Spleen (tissue), 11 donors: ENCODE data around the gene NEDD4. TPM values are rescaled to one million over a fixed set of nuclear protein-coding genes. Genes with fewer than 3 reads are reported as not detected.

Experiments used
- DNase-seq: peaks from one replicate; pipeline ENCODE4 v3.0.0-alpha.2; 2020
- H3K27ac ChIP-seq, 8 donors: fragments of 200-600 bp; sonication (generic) in 7 of 8; 1 replicate in 4 of 8; 2 replicates in 4 of 8; pipeline versions ENCODE4 v1.5.0 to v1.8.0; 2016 to 2021; ENCODE audit warnings: inconsistent platforms in 4 of 8, mild to moderate bottlenecking in 4 of 8, moderate library complexity in 1 of 8
- H3K27me3 ChIP-seq, 7 donors: fragments of 200-600 bp; sonication (generic) in 6 of 7; replicated peaks in 1 of 7; 1 replicate in 4 of 7; 2 replicates in 3 of 7; pipeline versions ENCODE4 v1.5.0 to v1.8.0; 2016 to 2021; ENCODE audit warnings: inconsistent platforms in 3 of 7, mild to moderate bottlenecking in 1 of 7
- H3K36me3 ChIP-seq, 6 donors: fragments of 200-600 bp; sonication (generic) in 5 of 6; 1 replicate in 4 of 6; 2 replicates in 2 of 6; pipeline versions ENCODE4 v1.5.0 to v1.8.0; 2016 to 2021; ENCODE audit warnings: inconsistent platforms in 2 of 6
- H3K4me1 ChIP-seq, 6 donors: fragments of 200-600 bp; sonication (generic) in 5 of 6; 1 replicate in 3 of 6; 2 replicates in 3 of 6; pipeline versions ENCODE4 v1.5.0 to v1.8.0; 2016 to 2021; ENCODE audit warnings: inconsistent platforms in 3 of 6
- H3K4me3 ChIP-seq, 8 donors: fragments of 200-600 bp; sonication (generic) in 7 of 8; 1 replicate in 4 of 8; 2 replicates in 4 of 8; pipeline versions ENCODE4 v1.5.0 to v1.8.0; 2016 to 2021; ENCODE audit warnings: inconsistent platforms in 4 of 8, mild to moderate bottlenecking in 4 of 8, moderate library complexity in 2 of 8
- H3K9me3 ChIP-seq, 8 donors: fragments of 200-600 bp; sonication (generic) in 7 of 8; 1 replicate in 4 of 8; 2 replicates in 4 of 8; pipeline versions ENCODE4 v1.5.0 to v1.8.0; 2016 to 2021; ENCODE audit warnings: inconsistent platforms in 4 of 8
- CTCF ChIP-seq, 11 experiments: fragments of 200-600 bp in 7 of 11; fragments of 450-650 bp in 4 of 11; sonication (generic) in 4 of 11; IDR thresholded peaks in 8 of 11; conservative IDR thresholded peaks in 3 of 11; 1 replicate in 7 of 11; 2 replicates in 4 of 11; pipeline versions ENCODE4 v1.4.0 to v1.8.0; 2016 to 2021; ENCODE audit warnings: antibody characterized with exemption in 11 of 11, inconsistent platforms in 4 of 11, mild to moderate bottlenecking in 1 of 11
- POLR2A ChIP-seq, 3 donors: fragments of 450-650 bp; IDR thresholded peaks; one replicate each; pipeline ENCODE4 v1.5.1; 2017; ENCODE audit warnings: antibody characterized with exemption in 3 of 3, mild to moderate bottlenecking in 1 of 3
- POLR2AphosphoS5 ChIP-seq, 3 donors: sonication (generic); formaldehyde crosslinking; IDR thresholded peaks; one replicate each; pipeline ENCODE4 v1.5.1; 2017; ENCODE audit warnings: antibody characterized with exemption in 3 of 3
- WGBS, 5 donors: extraction: QIAGEN DNeasy Blood & Tissue Kit in 3 of 5; methylation state at CpG; one replicate each; pipeline versions ENCODE4 v1.1.5 to v1.1.7; 2013 to 2018; 5-methylcytosine and 5-hydroxymethylcytosine counted together
- intact Hi-C: fragments of 100-400 bp; cut with DNase I; formaldehyde crosslinking; loops from one replicate; pipeline ENCODE4 v1.15.0; 2023; ENCODE audit warnings: low total_unique reads
- polyA plus RNA-seq, 3 donors: library from polyadenylated mRNA; stranded (reverse); fragments of 200-250 nt; gene quantifications; one replicate each; pipeline ENCODE4 v1.2.1, GENCODE V29; 2013
- total RNA-seq, 7 donors: library from RNA; depleted of rRNA in 3 of 7; stranded (reverse); fragments of >200 nt in 3 of 7; fragmentation: NEBNext Ultra II Directional in 4 of 7; extraction: Animal tissue kit (Norgen Biotek cat#: 25700) in 4 of 7; gene quantifications; one replicate each; pipeline versions ENCODE4 v1.1.0 to v1.2.1, GENCODE V29; 2016 to 2021
- donor health status: healthy with polysubstance abuse.
- donor health status: DM: no; HTN: no; CAD: no; lungs with moderate emphysema.
- donor health status: DM: no; HTN: no; CAD: no.
- donor health status: Bipolar disorder and iron deficiency.
- donor health status: healthy.
- donor health status: DM: no; HTN: no; CAD: no.
- donor health status: DM: yes; HTN: yes; CAD: no.

The NEDD4 gene
- total and polyA plus RNA-seq, 10 donors = 1.5 to 22.0 (median 16.7) TPM

- no peak for DNase-seq
- no peak overlapping the region for H3K27ac ChIP-seq
- no peaks in the 10 kb centered on the region for H3K27me3 ChIP-seq
- TF ChIP-seq POLR2AphosphoS5 (IDR thresholded peaks at IDR 0.05) = no peak
- TF ChIP-seq POLR2A (IDR thresholded peaks at IDR 0.05) = no peak
- no peak for TF ChIP-seq CTCF (IDR thresholded peaks at IDR 0.05 in 8 of 11, conservative IDR thresholded peaks at IDR 0.05 in 3 of 11)
- peaks cover 0 to 5% (median 0%) of the 10 kb centered on the region in 8 donors for H3K9me3 ChIP-seq
- no peak overlapping the region for H3K4me3 ChIP-seq
- no peaks in the 10 kb centered on the region for H3K4me1 ChIP-seq
- intact Hi-C loops = no loop called here
- peaks cover 0 to 9% (median 0%) of the 10 kb centered on the region in 6 donors for H3K36me3 ChIP-seq
Measured at GRCh38 chr15:55879181-55879580, 114.2 kb downstream of the NEDD4 start.

GRCh38 chr15:55873024-55873720 lies 120.2 kb downstream of the NEDD4 start:
- Histone ChIP-seq H3K4me3 (peak overlapping the region in 1 of 8 donors; percentile 7), H3K9me3 (peaks cover 0 to 5% (median 0%) of the 10 kb centered on the region in 8 donors), H3K27me3 (no peaks in the 10 kb centered on the region), H3K27ac (no peak overlapping the region), H3K4me1 (no peaks in the 10 kb centered on the region), H3K36me3 (peaks cover 0 to 8% (median 0%) of the 10 kb centered on the region in 6 donors)
- TF ChIP-seq CTCF (IDR thresholded peaks at IDR 0.05 in 8 of 11, conservative IDR thresholded peaks at IDR 0.05 in 3 of 11) (no peak), POLR2A (IDR thresholded peaks at IDR 0.05) (no peak), POLR2AphosphoS5 (IDR thresholded peaks at IDR 0.05) (no peak)
- WGBS, 5 donors = 62 to 72% (median 64%) methylated on average over 4 of the region's 4 CpGs
- no peak for DNase-seq
- intact Hi-C loops = no loop called here

- 63 to 88% (median 76%) methylated on average over 2 of the region's 2 CpGs for WGBS, 5 donors
- Histone ChIP-seq H3K4me3 (no peak overlapping the region), H3K27me3 (no peaks in the 10 kb centered on the region), H3K27ac (no peak overlapping the region), H3K4me1 (no peaks in the 10 kb centered on the region), H3K9me3 (peaks cover 0 to 4% (median 0%) of the 10 kb centered on the region in 8 donors), H3K36me3 (peaks cover 0 to 8% (median 0%) of the 10 kb centered on the region in 6 donors)
- intact Hi-C loops = no loop called here
- DNase-seq = no peak
- TF ChIP-seq POLR2AphosphoS5 (IDR thresholded peaks at IDR 0.05) (no peak), POLR2A (IDR thresholded peaks at IDR 0.05) (no peak), CTCF (IDR thresholded peaks at IDR 0.05 in 8 of 11, conservative IDR thresholded peaks at IDR 0.05 in 3 of 11) (no peak)
Measured at GRCh38 chr15:55872471-55872870, 120.9 kb downstream of the NEDD4 start.

- intact Hi-C loops = no loop called here
- Histone ChIP-seq H3K4me3 (no peak overlapping the region), H3K36me3 (peaks cover 0 to 8% (median 0%) of the 10 kb centered on the region in 6 donors), H3K4me1 (no peaks in the 10 kb centered on the region), H3K27ac (no peak overlapping the region), H3K9me3 (no peaks in the 10 kb centered on the region), H3K27me3 (no peaks in the 10 kb centered on the region)
- whole genome bisulfite sequencing, 5 donors = 66 to 97% (median 90%) methylated on average over 2 of the region's 2 CpGs
- DNase-seq = no peak
- TF ChIP-seq POLR2A (IDR thresholded peaks at IDR 0.05) (no peak), CTCF (IDR thresholded peaks at IDR 0.05 in 8 of 11, conservative IDR thresholded peaks at IDR 0.05 in 3 of 11) (no peak), POLR2AphosphoS5 (IDR thresholded peaks at IDR 0.05) (no peak)
Measured at GRCh38 chr15:55869660-55870059, 123.8 kb downstream of the NEDD4 start.
